Adipocyte (in vitro differentiated cells): ENCODE results near the gene LEPR.
"Not testable (repeated sequence)": the region's sequence is repeated elsewhere in the genome, so short reads cannot be mapped to it uniquely, and the experiment has no call there.

Source experiments
- DNase-seq: peaks from one replicate; pipeline ENCODE4 v3.0.0-alpha.2; 2015; ENCODE audit warnings: low read depth
- H3K27me3 ChIP-seq: replicated peaks from 2 replicates; pipeline ENCODE4 v1.7.0; 2013; ENCODE audit warnings: mild to moderate bottlenecking, low read length, moderate library complexity; ENCODE audit not compliant: control insufficient read depth, insufficient read depth
- H3K36me3 ChIP-seq: 2 replicates; pipeline ENCODE4 v1.7.0; 2013; ENCODE audit warnings: low read length, mild to moderate bottlenecking, moderate library complexity; ENCODE audit not compliant: control insufficient read depth, insufficient read depth, severe bottlenecking
- H3K4me1 ChIP-seq: 2 replicates; pipeline ENCODE4 v1.7.0; 2013; ENCODE audit warnings: mild to moderate bottlenecking, low read length, moderate library complexity; ENCODE audit not compliant: control insufficient read depth, insufficient read depth
- H3K4me3 ChIP-seq: 2 replicates; pipeline ENCODE4 v1.7.0; 2013; ENCODE audit warnings: mild to moderate bottlenecking, low read length, moderate library complexity
- H3K9ac ChIP-seq: 2 replicates; pipeline ENCODE4 v1.7.0; 2013; ENCODE audit warnings: mild to moderate bottlenecking, low read length, moderate library complexity
- H3K9me3 ChIP-seq: 2 replicates; pipeline ENCODE4 v1.7.0; 2013; ENCODE audit warnings: mild to moderate bottlenecking, low read length, moderate library complexity; ENCODE audit not compliant: control insufficient read depth

LEPR gene

GRCh38 chr1:65458730-65459396 lies 38.4 kb downstream of the LEPR start:
- Histone ChIP-seq H3K9me3 (no peaks in the 10 kb centered on the region), H3K4me3 (no peak overlapping the region), H3K4me1 (peaks cover 7% of the 10 kb centered on the region), H3K36me3 (no peaks in the 10 kb centered on the region), H3K9ac (no peak overlapping the region), H3K27me3 (no peaks in the 10 kb centered on the region)
- no peak for DNase-seq

GRCh38 chr1:65459397-65459768 lies 38.9 kb downstream of the LEPR start:
- Histone ChIP-seq H3K9me3 (no peaks in the 10 kb centered on the region), H3K36me3 (no peaks in the 10 kb centered on the region), H3K27me3 (no peaks in the 10 kb centered on the region), H3K9ac (no peak overlapping the region), H3K4me1 (peaks cover 7% of the 10 kb centered on the region), H3K4me3 (no peak overlapping the region)
- DNase-seq: peak; percentile 45

- not testable (repeated sequence) for H3K9ac ChIP-seq, DNase-seq, H3K27me3 ChIP-seq, H3K4me3 ChIP-seq, H3K36me3 ChIP-seq, H3K9me3 ChIP-seq
- peaks cover 22% of the 10 kb centered on the region for H3K4me1 ChIP-seq
These were observed 45.4 kb downstream of the LEPR start for GRCh38 chr1:65465837-65466236.

- Histone ChIP-seq H3K36me3 (no peaks in the 10 kb centered on the region), H3K27me3 (no peaks in the 10 kb centered on the region), H3K9me3 (no peaks in the 10 kb centered on the region), H3K4me3 (no peak overlapping the region), H3K9ac (no peak overlapping the region), H3K4me1 (peaks cover 38% of the 10 kb centered on the region)
- DNase-seq: no peak
These were observed 47.1 kb downstream of the LEPR start for GRCh38 chr1:65467536-65467935.

GRCh38 chr1:65469126-65469888 lies 48.8 kb downstream of the LEPR start:
- Histone ChIP-seq H3K9me3 (no peaks in the 10 kb centered on the region), H3K36me3 (no peaks in the 10 kb centered on the region), H3K4me3 (no peak overlapping the region), H3K4me1 (peaks cover 39% of the 10 kb centered on the region), H3K9ac (peak overlapping the region; percentile 37), H3K27me3 (no peaks in the 10 kb centered on the region)
- peak; percentile 24 for DNase-seq

- no peaks in the 10 kb centered on the region for H3K27me3 ChIP-seq
- peak overlapping the region; percentile 37 for H3K9ac ChIP-seq
- peaks cover 39% of the 10 kb centered on the region for H3K4me1 ChIP-seq
- H3K9me3 ChIP-seq: no peaks in the 10 kb centered on the region
- DNase-seq: peak; percentile 46
- H3K4me3 ChIP-seq: no peak overlapping the region
- H3K36me3 ChIP-seq: no peaks in the 10 kb centered on the region
These were observed 49.4 kb downstream of the LEPR start for GRCh38 chr1:65469889-65470340.
